GM18909 (cell line): ENCODE measurements around the gene TRIM5.
"Not testable (repeated sequence)": the region's sequence is repeated elsewhere in the genome, so short reads cannot be mapped to it uniquely, and the experiment has no call there.

Source experiments
- ATAC-seq: cut with Tn5 transposase; IDR thresholded peaks from one replicate; pipeline ENCODE4 v1.9.1; 2021; ENCODE audit warnings: mild to moderate bottlenecking; ENCODE audit not compliant: unreplicated experiment, poor library complexity

Gene TRIM5

GRCh38 chr11:5690216-5690615 lies 5.3 kb upstream of the TRIM5 start:
- no peak for ATAC-seq

GRCh38 chr11:5689551-5689983 lies 4.7 kb upstream of the TRIM5 start, which contains the start of gene TRIM22:
Gene TRIM22 (plus strand): TSS chr11:5689790. CDS start chr11:5696233, 6,443 bp downstream.
- ATAC-seq = peak; percentile 73

GRCh38 chr11:5688482-5688881 lies 3.6 kb upstream of the TRIM5 start:
- ATAC-seq = no peak

- ATAC-seq = no peak
These were observed 1.6 kb upstream of the TRIM5 start for GRCh38 chr11:5686426-5686825.

GRCh38 chr11:5684036-5684645 lies 733 bp downstream of the TRIM5 start:
- ATAC-seq = peak; percentile 27

- ATAC-seq = not testable (repeated sequence)
These were observed 1.3 kb downstream of the TRIM5 start for GRCh38 chr11:5683620-5684019.

- not testable (repeated sequence) for ATAC-seq
These were observed 1.9 kb downstream of the TRIM5 start for GRCh38 chr11:5682890-5683441.

GRCh38 chr11:5679811-5680210 lies 5.1 kb downstream of the TRIM5 start:
- no peak for ATAC-seq

GRCh38 chr11:5674391-5674790 lies 10.5 kb downstream of the TRIM5 start:
- ATAC-seq = no peak

GRCh38 chr11:5671831-5672230 lies 13.0 kb downstream of the TRIM5 start:
- ATAC-seq = no peak

- no peak for ATAC-seq
These were observed 18.5 kb downstream of the TRIM5 start for GRCh38 chr11:5666402-5666793.

GRCh38 chr11:5665746-5666401 lies 19.0 kb downstream of the TRIM5 start:
- ATAC-seq = no peak

GRCh38 chr11:5665051-5665570 lies 19.8 kb downstream of the TRIM5 start:
- ATAC-seq = no peak

- ATAC-seq = no peak
These were observed 21.4 kb downstream of the TRIM5 start for GRCh38 chr11:5663511-5663910.

- no peak for ATAC-seq
These were observed 26.6 kb downstream of the TRIM5 start for GRCh38 chr11:5658318-5658717.

GRCh38 chr11:5656956-5657355 lies 27.9 kb downstream of the TRIM5 start:
- not testable (repeated sequence) for ATAC-seq

- no peak for ATAC-seq
These were observed 29.4 kb downstream of the TRIM5 start for GRCh38 chr11:5655474-5655873.

GRCh38 chr11:5646139-5646538 lies 38.7 kb downstream of the TRIM5 start:
- no peak for ATAC-seq

GRCh38 chr11:5643585-5643984 lies 41.3 kb downstream of the TRIM5 start:
- no peak for ATAC-seq

- no peak for ATAC-seq
These were observed 44.9 kb downstream of the TRIM5 start for GRCh38 chr11:5639953-5640352.

- ATAC-seq = peak; percentile 95
These were observed 52.8 kb downstream of the TRIM5 start for GRCh38 chr11:5631969-5632635.
